NK-92 (cell line): ENCODE results near the gene TMEM130.
"Not testable (repeated sequence)": the region's sequence is repeated elsewhere in the genome, so short reads cannot be mapped to it uniquely, and the experiment has no call there.

Source experiments
- DNase-seq: peaks from one replicate; lab custom pipeline; 2025; ENCODE audit not compliant: unreplicated experiment; lab: John Stamatoyannopoulos, UW

TMEM130 gene

GRCh38 chr7:98877692-98878364, 8.0 kb upstream of the TMEM130 start:
- no peak for DNase-seq

- no peak for DNase-seq
These were observed 7.3 kb upstream of the TMEM130 start for GRCh38 chr7:98877146-98877545.

GRCh38 chr7:98875501-98875900, 5.7 kb upstream of the TMEM130 start:
- DNase-seq: no peak

- DNase-seq: no peak
These were observed 5.1 kb upstream of the TMEM130 start for GRCh38 chr7:98874942-98875341.

- DNase-seq: not testable (repeated sequence)
These were observed 3.8 kb upstream of the TMEM130 start for GRCh38 chr7:98873610-98874009.

GRCh38 chr7:98872328-98872924, 2.6 kb upstream of the TMEM130 start:
- no peak for DNase-seq

GRCh38 chr7:98870807-98871491, 1.1 kb upstream of the TMEM130 start:
- DNase-seq: no peak

GRCh38 chr7:98870121-98870651, 372 bp upstream of the TMEM130 start:
- DNase-seq: no peak

- no peak for DNase-seq
These were observed 702 bp downstream of the TMEM130 start for GRCh38 chr7:98869027-98869596.

GRCh38 chr7:98868450-98868849, 1.4 kb downstream of the TMEM130 start:
- DNase-seq: no peak

- no peak for DNase-seq
These were observed 3.0 kb downstream of the TMEM130 start for GRCh38 chr7:98866765-98867164.

- DNase-seq: no peak
These were observed 3.5 kb downstream of the TMEM130 start for GRCh38 chr7:98866351-98866750.

- DNase-seq: no peak
These were observed 4.9 kb downstream of the TMEM130 start for GRCh38 chr7:98864731-98865453.

GRCh38 chr7:98863601-98864000, 6.2 kb downstream of the TMEM130 start:
- DNase-seq: no peak

- DNase-seq: no peak
These were observed 6.9 kb downstream of the TMEM130 start for GRCh38 chr7:98862716-98863420.

GRCh38 chr7:98862203-98862602, 7.6 kb downstream of the TMEM130 start:
- no peak for DNase-seq

- no peak for DNase-seq
These were observed 9.7 kb downstream of the TMEM130 start for GRCh38 chr7:98860071-98860470.

- no peak for DNase-seq
These were observed 14.0 kb downstream of the TMEM130 start for GRCh38 chr7:98855610-98856422.

- no peak for DNase-seq
These were observed 17.0 kb downstream of the TMEM130 start for GRCh38 chr7:98852826-98853225.

GRCh38 chr7:98848918-98849317, 20.9 kb downstream of the TMEM130 start:
- no peak for DNase-seq
